HFFc6 (cell line): ENCODE data around the gene RASGRP4. TPM values are rescaled to one million over a fixed set of nuclear protein-coding genes. Genes with fewer than 3 reads are reported as not detected.
A peak's percentile ranks its signal among the peaks of the same experiment; 100 is the strongest.

Source experiments
- DNase-seq: peaks from one replicate; pipeline ENCODE4 v3.0.0-alpha.2; 2018
- H3K27ac Mint-ChIP-seq: 2 replicates; pipeline ENCODE4 v1.8.0; 2020; ENCODE audit warnings: mild to moderate bottlenecking, mixed read lengths
- H3K27me3 Mint-ChIP-seq: 2 replicates; pipeline ENCODE4 v1.8.0; 2021; ENCODE audit warnings: mild to moderate bottlenecking, moderate library complexity, mixed read lengths; ENCODE audit not compliant: insufficient read depth
- H3K36me3 Mint-ChIP-seq: 2 replicates; pipeline ENCODE4 v1.8.0; 2021; ENCODE audit warnings: low read depth, mixed read lengths
- H3K4me1 Mint-ChIP-seq: 2 replicates; pipeline ENCODE4 v1.8.0; 2020; ENCODE audit warnings: low read depth, mixed read lengths
- H3K4me3 Mint-ChIP-seq: 2 replicates; pipeline ENCODE4 v1.8.0; 2020; ENCODE audit warnings: mild to moderate bottlenecking, moderate library complexity, mixed read lengths
- H3K9me3 Mint-ChIP-seq: 2 replicates; pipeline ENCODE4 v1.8.0; 2020; ENCODE audit warnings: mild to moderate bottlenecking, mixed read lengths
- CTCF ChIP-seq: fragments of 200-600 bp; sonication (generic); IDR thresholded peaks from 2 replicates; pipeline ENCODE4 v1.5.0; 2021; ENCODE audit warnings: antibody characterized with exemption, mild to moderate bottlenecking
- total RNA-seq, 6 experiments: library from RNA; stranded (reverse); fragmentation: NEBNext Ultra II Directional; extraction: Animal tissue kit (Norgen Biotek cat#: 25700); gene quantifications; 2 replicates in 1 of 6; 3 replicates in 5 of 6; pipeline ENCODE4 v1.2.3, GENCODE V29; 2021

The RASGRP4 gene
- total RNA-seq, 6 experiments from 2014 or later, result not detected

DNA sequence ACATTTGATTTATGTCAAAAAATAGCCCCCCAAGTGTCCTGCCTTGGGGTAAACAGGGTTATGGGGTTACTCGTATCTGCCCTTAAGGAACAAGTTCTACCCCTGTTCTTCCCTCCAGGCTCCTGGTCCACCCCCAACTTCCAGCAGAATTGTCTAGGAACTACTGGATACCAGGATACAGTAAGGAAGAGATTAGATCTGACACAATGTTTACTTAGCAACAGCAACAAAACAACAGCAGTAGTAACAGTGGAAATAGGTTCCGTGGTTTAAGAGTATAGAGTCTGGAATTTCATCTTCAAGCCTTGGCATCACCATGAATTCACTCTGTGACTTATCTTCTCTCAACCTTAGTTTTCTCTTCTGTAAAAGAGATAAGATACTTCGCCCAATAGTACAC, 24.9 kb downstream of the RASGRP4 start:
- H3K27ac Mint-ChIP-seq, result peak overlapping the region; percentile 63
- no peaks in the 10 kb centered on the region for H3K9me3 Mint-ChIP-seq
- H3K27me3 Mint-ChIP-seq, result peaks cover 2% of the 10 kb centered on the region
- no peak for TF ChIP-seq CTCF
- H3K4me1 Mint-ChIP-seq, result peaks cover 22% of the 10 kb centered on the region
- peaks cover 13% of the 10 kb centered on the region for H3K36me3 Mint-ChIP-seq
- no peak overlapping the region for H3K4me3 Mint-ChIP-seq
- DNase-seq, result peak; percentile 79

DNA sequence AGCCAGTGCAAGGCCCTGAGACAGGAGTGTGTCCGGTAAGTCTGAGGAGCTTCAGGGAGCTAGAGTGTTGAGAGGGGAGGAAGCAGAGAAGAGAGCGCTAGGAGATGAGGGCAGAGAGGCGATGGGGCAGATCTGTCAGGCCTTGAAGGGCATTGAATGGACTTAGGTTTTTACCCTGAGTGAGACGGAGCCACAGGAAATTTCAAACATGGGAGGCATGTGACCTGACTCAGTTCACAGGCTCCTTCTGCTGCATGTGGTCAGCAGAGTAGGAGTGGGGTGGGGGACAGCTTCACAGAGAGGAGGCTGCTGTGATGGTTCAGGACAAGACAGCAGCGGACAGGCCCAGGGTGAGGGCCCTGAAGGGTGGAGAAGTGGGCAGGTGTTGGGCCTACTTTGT, 25.7 kb downstream of the RASGRP4 start:
- peaks cover 2% of the 10 kb centered on the region for H3K27me3 Mint-ChIP-seq
- H3K9me3 Mint-ChIP-seq, result no peaks in the 10 kb centered on the region
- TF ChIP-seq CTCF, result no peak
- peak overlapping the region; percentile 53 for H3K27ac Mint-ChIP-seq
- H3K4me3 Mint-ChIP-seq, result no peak overlapping the region
- peaks cover 22% of the 10 kb centered on the region for H3K4me1 Mint-ChIP-seq
- no peak for DNase-seq
- peaks cover 13% of the 10 kb centered on the region for H3K36me3 Mint-ChIP-seq

GRCh38 chr19:38399537-38399936, 26.5 kb downstream of the RASGRP4 start:
- no peak for TF ChIP-seq CTCF
- Mint-ChIP-seq H3K4me3 (no peak overlapping the region), H3K27me3 (peaks cover 4% of the 10 kb centered on the region), H3K27ac (no peak overlapping the region), H3K4me1 (peaks cover 22% of the 10 kb centered on the region), H3K36me3 (peaks cover 18% of the 10 kb centered on the region), H3K9me3 (no peaks in the 10 kb centered on the region)
- DNase-seq, result no peak

DNA sequence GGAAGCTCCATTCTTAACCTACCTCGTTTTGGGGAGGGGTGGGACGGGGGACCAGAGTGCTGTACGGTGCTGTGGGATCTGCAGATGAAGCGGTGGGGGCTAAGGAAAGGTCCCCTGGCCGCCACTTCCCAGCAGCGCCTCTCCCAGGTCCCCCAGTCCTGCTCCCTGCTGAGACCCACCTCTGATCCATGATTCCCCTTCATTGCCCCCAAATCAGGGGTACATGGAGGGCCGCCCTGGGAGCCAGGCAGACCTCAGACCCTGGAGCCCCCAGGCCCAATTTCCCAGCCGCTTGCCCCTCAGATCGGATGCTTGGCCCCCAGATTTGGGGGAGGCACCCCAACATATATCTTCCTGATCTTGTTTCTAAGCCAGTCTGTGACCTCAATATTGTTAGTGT, 26.9 kb downstream of the RASGRP4 start:
- Mint-ChIP-seq H3K27ac (no peak overlapping the region), H3K9me3 (no peaks in the 10 kb centered on the region), H3K36me3 (peaks cover 21% of the 10 kb centered on the region), H3K27me3 (peaks cover 4% of the 10 kb centered on the region), H3K4me3 (no peak overlapping the region), H3K4me1 (peaks cover 22% of the 10 kb centered on the region)
- DNase-seq, result no peak
- no peak for TF ChIP-seq CTCF

DNA sequence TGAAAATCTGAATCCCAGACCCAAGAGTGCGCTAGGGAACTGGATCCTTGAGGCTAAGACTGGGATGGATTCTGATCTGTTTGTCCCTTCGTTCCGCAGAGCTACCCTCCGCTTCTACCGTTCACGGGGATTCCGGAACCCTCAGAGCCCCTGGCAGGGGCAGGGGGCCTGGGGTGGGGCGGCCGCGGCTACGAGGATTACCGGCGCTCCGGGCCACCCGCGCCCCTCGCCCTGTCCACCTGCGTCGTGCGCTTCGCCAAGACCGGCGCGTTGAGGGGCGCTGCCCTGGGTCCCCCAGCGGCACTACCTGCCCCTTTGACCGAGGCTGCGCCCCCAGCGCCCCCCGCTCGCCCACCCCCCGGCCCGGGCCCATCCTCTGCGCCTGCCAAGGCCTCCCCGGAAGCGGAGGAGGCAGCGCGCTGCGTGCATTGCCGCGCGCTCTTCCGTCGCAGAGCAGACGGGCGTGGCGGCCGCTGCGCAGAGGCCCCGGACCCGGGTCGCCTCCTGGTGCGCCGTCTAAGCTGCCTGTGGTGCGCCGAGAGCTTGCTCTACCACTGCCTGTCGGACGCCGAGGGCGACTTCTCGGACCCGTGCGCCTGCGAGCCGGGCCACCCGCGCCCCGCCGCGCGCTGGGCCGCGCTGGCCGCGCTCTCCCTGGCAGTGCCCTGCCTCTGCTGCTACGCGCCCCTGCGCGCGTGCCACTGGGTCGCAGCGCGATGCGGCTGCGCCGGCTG, 30.5 kb downstream of the RASGRP4 start:
- peaks cover 2% of the 10 kb centered on the region for H3K27me3 Mint-ChIP-seq
- no peak overlapping the region for H3K4me3 Mint-ChIP-seq

More for the DNA sequence above, 30.5 kb downstream of the RASGRP4 start:
- Mint-ChIP-seq H3K27ac (no peak overlapping the region), H3K36me3 (peaks cover 44% of the 10 kb centered on the region), H3K9me3 (no peaks in the 10 kb centered on the region), H3K4me1 (peaks cover 45% of the 10 kb centered on the region)
- DNase-seq, result no peak
- no peak for TF ChIP-seq CTCF
